HG03095 (cell line): ENCODE measurements around the gene ARHGAP26.

ENCODE experiments used
- ATAC-seq: cut with Tn5 transposase; IDR thresholded peaks from one replicate; pipeline ENCODE4 v1.9.1; 2021; ENCODE audit warnings: moderate library complexity; ENCODE audit not compliant: unreplicated experiment

The ARHGAP26 gene

GRCh38 chr5:142783601-142784341 is 13.6 kb downstream of the ARHGAP26 start:
- peak; percentile 58 for ATAC-seq

- ATAC-seq = no peak
These were observed 14.3 kb downstream of the ARHGAP26 start for GRCh38 chr5:142784401-142784955.

DNA sequence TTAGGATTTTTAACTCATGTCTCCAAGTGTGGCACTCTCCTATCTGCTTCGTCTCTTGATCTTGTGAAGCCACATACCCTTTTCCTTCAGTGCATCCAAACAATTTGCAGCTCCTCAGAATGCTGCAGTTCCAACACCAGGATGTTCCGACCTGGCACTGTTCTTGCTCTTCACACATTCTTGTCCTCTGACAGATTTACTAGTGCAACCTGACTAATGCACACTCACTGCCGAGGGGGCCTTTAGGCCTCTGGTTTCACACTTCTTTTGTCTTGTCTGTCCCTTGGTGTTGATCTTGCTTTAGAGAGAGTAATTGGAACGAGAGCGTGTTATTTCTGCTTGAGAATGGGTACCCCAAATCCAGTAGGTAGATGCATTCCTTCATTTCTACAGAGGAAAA is 15.0 kb downstream of the ARHGAP26 start:
- ATAC-seq = no peak

DNA sequence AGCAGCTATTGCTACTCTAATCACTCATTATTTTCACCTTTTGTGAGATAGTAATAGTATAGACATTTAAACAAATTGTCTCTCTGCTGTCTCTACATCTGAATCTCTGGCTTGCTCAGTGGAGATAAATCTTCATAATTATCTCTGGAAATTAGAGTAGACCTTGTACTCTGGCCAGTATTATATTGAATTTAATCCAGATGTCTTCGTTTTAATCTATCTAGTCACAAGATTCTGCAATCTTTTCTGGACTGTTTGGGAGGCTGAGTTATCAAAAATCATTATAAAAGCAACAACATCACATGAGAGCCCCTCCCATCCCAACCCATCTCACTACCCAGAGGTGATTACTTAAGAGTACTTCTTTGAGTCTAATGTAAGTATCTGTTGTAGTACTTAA is 19.0 kb downstream of the ARHGAP26 start:
- no peak for ATAC-seq

- ATAC-seq = no peak
These were observed 22.1 kb downstream of the ARHGAP26 start for GRCh38 chr5:142792012-142792864.

GRCh38 chr5:142792865-142793232 is 22.7 kb downstream of the ARHGAP26 start:
- no peak for ATAC-seq

GRCh38 chr5:142794537-142794936 is 24.4 kb downstream of the ARHGAP26 start:
- no peak for ATAC-seq

GRCh38 chr5:142795251-142795650 is 25.1 kb downstream of the ARHGAP26 start:
- no peak for ATAC-seq

DNA sequence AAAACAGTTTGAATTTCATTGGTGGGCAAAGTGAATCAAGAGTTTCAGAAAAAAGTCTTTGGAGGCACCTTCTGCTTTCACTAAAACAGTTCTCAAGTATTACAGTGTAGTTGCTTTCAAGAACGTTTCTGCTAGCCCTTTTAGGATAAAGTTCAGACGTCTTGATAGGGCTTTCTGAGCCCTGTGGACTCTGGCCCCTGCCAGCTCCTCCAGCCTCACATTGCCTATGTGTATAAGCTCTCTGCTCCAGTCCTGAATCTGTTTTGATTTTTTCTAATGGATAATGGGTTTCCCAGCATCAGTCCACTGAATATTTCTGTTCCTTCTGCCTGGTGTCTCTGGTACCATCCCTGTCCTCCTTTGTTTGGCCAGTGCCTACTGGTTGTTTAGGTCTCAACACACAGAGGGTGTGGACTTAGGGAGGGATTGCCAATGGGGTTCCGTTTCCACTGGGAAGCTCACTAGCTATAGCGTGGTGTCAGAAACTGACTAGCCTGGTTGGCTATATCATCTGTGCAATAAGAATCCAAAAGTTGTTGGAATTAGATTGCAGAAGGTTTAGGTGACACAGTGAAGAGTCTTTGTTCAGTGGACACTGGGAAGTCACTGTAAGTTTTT is 26.4 kb downstream of the ARHGAP26 start:
- ATAC-seq = no peak

DNA sequence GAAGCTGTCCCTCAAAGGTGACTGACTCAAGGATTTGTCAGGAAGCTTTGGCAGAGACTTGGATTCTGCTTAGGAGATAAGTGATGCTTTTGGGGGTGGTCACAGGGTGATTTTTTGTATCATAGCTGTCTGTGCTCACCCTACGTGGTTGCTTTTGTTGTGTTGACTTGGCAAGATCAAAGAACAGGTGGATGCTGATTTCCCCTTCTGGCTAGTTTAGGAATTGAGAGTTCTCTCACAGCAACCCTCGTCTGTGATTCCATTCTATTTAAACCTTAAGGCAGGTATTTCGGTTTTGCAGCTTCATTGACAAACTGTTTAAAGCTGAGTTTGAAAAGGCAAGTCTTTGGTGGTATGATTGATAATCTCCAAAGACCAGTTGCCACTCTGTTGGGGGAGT is 27.2 kb downstream of the ARHGAP26 start:
- ATAC-seq = no peak

DNA sequence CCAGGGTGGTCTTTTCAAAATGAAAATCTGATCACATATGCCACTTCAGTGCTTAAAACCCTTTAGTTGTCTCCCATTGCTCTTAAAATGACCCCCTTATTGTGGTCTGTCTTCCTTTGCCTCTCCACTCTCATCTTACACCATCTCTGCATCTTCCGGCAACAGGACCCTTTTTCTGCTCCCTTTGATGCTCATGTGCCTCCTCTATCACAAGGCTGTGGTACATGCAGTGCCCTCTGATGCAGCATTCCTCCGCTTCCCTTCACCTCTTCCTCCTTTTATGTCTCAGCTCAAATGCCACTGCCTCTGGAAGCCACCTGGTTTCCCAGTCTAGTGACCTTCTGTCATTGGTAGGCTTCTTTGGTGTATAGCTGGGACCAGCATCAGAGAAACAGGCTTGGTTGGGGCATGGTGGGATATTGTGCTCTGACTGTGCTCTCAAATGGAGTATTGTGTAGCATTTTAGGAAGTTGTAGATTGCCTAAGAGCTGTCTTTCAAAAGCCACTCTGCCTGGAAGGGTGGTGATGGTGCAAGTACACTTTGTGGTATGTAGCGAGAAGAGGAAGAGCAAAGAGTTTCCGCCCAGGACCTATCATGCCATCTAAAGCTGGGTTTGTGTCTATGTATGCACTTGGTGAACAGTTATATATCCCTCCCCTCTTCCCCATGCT is 28.1 kb downstream of the ARHGAP26 start:
- no peak for ATAC-seq

DNA sequence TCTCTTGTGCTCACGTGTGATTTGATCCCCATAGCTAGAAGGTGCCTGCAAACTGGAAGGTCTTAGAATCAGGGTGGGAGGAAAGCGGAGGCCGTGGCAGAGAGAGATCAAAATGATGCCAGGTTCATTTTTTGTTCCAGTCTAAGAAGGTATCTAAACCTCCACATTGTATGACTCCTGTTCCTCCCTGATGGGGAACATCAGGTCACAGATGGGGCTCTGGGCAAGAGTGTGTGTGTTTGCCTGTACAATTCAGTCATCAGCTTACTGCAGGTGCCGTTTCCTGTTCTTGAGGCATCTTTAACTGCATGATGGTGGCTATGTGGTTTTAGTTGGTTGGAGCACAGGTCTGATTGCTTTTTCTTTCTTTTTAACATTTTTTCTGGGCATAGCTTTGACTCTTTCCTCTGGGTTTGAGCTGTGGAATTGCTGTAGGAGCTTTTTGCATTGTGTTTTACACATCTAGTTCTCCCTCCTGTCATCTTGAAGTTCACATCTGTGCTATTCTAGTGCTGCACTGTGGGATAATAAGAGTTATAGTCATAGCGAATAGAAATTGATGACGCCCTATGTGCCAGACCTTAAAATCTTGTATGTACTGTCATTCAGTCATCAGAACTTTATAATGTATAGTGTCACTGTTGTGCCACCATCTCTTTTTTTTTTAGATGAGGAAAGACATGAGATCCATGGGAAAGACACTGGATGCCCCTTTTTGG is 30.8 kb downstream of the ARHGAP26 start:
- peak; percentile 82 for ATAC-seq

DNA sequence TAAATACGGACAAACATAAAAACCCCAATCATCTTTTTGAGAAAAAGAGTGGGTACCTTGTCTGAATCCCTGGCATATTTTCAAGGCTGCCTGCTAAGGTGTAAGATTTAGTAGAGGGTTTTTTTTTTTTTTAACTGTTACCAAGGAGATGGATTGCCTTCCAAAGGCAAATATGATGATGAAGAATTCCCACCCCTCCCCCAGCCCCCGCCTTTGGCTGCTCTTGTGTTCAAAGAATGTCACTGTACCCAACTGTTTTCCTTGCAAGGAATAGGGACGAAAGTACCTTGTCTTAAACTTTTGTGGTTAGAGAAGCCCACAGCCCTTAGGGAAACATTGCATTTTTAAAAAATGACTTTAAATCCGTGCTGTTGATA is 31.3 kb downstream of the ARHGAP26 start:
- ATAC-seq = no peak

GRCh38 chr5:142803428-142804125 is 33.4 kb downstream of the ARHGAP26 start:
- no peak for ATAC-seq

DNA sequence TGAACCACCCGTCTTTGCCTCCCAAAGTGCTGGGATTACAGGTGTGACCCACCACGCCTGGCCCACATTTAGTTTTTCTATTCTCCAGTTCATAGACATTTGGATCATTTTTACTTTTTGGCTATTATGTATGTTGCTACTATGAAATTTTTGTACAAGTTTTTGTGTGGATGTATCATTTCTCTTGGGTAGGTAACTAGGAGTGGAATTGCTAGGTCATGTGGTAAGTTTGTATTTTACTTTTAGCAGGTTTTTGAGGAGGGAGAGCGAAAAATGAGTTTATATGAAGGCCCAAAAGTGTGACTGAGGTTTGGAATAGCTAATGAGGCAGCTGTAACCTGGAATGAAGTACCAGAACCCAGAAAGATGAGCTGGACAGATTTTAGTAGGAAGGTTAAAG is 35.2 kb downstream of the ARHGAP26 start:
- no peak for ATAC-seq

DNA sequence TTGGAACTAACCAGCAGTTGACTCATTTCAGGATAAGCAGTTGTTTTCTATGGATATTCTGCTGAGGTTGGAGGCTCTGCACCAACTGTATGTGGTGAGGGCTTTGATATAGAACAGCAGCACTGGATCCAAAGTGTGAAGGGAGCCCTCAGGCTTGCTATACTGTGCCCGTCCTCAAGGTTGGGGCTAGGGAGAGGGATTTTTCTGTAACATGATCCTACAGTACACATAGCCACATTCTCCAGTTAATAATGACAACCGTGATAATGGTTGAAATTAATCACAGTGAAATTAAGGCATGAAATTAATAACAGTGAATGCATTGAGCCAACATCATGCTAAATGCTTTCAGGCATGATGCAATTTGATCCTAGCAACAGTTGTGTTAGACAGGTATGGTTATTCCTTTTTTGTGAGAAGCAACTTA is 36.7 kb downstream of the ARHGAP26 start:
- no peak for ATAC-seq

GRCh38 chr5:142807372-142807911 is 37.3 kb downstream of the ARHGAP26 start:
- ATAC-seq = no peak

DNA sequence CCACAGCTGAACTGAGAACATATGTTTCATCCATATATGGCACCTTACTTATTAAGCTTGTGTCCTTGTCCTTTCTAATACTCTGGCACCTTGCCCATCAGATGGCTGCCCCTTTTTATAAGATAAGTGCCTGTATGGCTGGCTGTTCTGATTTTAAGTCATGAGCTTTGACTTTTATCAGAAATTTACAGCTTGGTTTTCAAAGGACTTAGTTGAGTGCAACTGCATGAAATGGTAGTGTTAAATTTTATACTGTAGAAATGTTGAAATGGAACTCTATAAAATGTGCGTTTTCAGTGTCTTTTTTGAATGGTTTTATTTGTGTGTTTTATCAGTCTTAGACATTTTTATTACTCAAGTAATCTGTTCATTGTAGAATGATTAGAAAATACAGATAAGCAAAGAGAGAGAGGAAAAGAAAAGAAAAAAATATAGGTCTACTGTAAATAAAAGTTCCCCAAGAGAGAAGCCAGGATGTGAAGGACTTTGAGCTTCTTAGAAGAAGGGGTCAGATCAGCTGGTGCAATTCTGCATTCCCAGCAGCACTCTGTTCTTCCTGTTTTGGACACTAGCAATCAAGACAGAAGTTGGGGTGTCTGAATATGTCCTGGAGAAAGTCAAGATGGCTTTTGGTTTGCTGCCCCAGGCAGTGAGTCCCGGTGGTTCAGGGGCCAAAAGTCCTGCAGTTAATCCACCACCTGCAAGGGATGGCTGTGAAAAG is 38.9 kb downstream of the ARHGAP26 start:
- ATAC-seq = no peak

DNA sequence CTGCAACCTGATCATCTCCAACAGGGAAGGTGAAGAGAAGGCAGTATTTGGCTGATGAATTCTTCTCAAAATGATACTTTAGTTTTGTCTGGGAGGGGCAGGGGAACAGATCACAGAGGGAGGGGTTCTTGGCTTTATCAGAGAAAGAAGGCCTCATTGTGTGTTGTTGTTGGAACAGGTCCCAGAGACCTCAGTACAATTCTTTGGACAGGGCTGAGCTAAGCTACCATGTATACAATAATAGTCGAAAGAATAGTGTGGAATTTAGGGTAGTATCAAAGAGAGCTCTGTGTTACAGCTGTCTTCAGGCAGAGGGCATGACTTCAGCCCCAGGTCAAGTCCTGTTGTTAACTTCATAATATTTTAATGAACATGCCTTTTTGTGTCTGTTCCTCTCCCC is 39.9 kb downstream of the ARHGAP26 start:
- no peak for ATAC-seq
